Measurements from ENCODE around the gene GABPB1. TPM values are rescaled to one million over a fixed set of nuclear protein-coding genes. Genes with fewer than 3 reads are reported as not detected.
"Not testable (repeated sequence)": the region's sequence is repeated elsewhere in the genome, so short reads cannot be mapped to it uniquely, and the experiment has no call there.

The GABPB1 gene
- total RNA-seq (10 to 100 TPM in 4 of 5 donors, 1 to 10 TPM in 1; 4.1 to 94.6 (median 33.4) TPM), polyA plus RNA-seq (1 to 10 TPM; 5.8 to 7.5 (median 6.4) TPM)
- long read RNA-seq, donor 1, full-length matches to known transcripts = 1 of 1 reads
- long read RNA-seq, donor 1, partial matches to known transcripts = 0 of 1 reads
- long read RNA-seq, donor 1, other reads (novel, unspliced or antisense) = 0 of 1 reads
- long read RNA-seq, donor 2, full-length matches to known transcripts = 1 of 9 reads
- long read RNA-seq, donor 2, partial matches to known transcripts = 8 of 9 reads
- long read RNA-seq, donor 2, other reads (novel, unspliced or antisense) = 0 of 9 reads
- long read RNA-seq, donor 3, partial matches to known transcripts = 0 of 2 reads
- long read RNA-seq, donor 3, other reads (novel, unspliced or antisense) = 0 of 2 reads
- long read RNA-seq, donor 4 = 0 reads
- long read RNA-seq, donor 5, full-length matches to known transcripts = 2 of 2 reads
- long read RNA-seq, donor 5, partial matches to known transcripts = 0 of 2 reads
- long read RNA-seq, donor 5, other reads (novel, unspliced or antisense) = 0 of 2 reads
- long read RNA-seq, donor 6, full-length matches to known transcripts = 8 of 8 reads
- long read RNA-seq, donor 6, partial matches to known transcripts = 0 of 8 reads
- long read RNA-seq, donor 6, other reads (novel, unspliced or antisense) = 0 of 8 reads
- long read RNA-seq, donor 7, full-length matches to known transcripts = 6 of 6 reads
- long read RNA-seq, donor 7, partial matches to known transcripts = 0 of 6 reads
- long read RNA-seq, donor 7, other reads (novel, unspliced or antisense) = 0 of 6 reads
- long read RNA-seq, donor 8, partial matches to known transcripts = 0 of 1 reads
- long read RNA-seq, donor 8, other reads (novel, unspliced or antisense) = 0 of 1 reads
- long read RNA-seq, donor 9, full-length matches to known transcripts = 1 of 1 reads
- long read RNA-seq, donor 9, partial matches to known transcripts = 0 of 1 reads
- long read RNA-seq, donor 9, other reads (novel, unspliced or antisense) = 0 of 1 reads
- long read RNA-seq, donor 10 = 0 reads

GRCh38 chr15:50354838-50355618 is at the start of gene GABPB1:
TSS of gene GABPB1 (minus strand) at chr15:50355198. CDS start at chr15:50309798, 45,400 bp downstream.
- peaks cover 26 to 53% (median 48%) of the 10 kb centered on the region in 4 donors for H3K4me1 ChIP-seq
- TF ChIP-seq CTCF (IDR thresholded peaks at IDR 0.05) (peak in 1 of 7 experiments; percentile 5), EP300 (IDR thresholded peaks at IDR 0.05) (no peak), POLR2AphosphoS5 (IDR thresholded peaks at IDR 0.05) (peak; percentile 57 to 92 (median 77)), POLR2A (IDR thresholded peaks at IDR 0.05) (peak in 1 of 4 donors; percentile 8)
- H3K27ac ChIP-seq = peak within 1 kb of the TSS; percentile 97 to 100 (median 100)
- no peaks in the 10 kb centered on the region for H3K27me3 ChIP-seq
- H3K4me3 ChIP-seq = peak within 1 kb of the TSS; percentile 89 to 99 (median 98)
- H3K36me3 ChIP-seq = peaks cover 0 to 13% (median 10%) of the 10 kb centered on the region in 4 donors
- 0 to 1% (median 0%) methylated on average over 56 to 70 of the region's 70 CpGs for WGBS, 5 donors
- intact Hi-C loops (cut with DNase I; ENCODE audit: low total_unique reads) = no loop called here
- peak; percentile 86 to 97 for DNase-seq
- H3K9me3 ChIP-seq = no peaks in the 10 kb centered on the region

GRCh38 chr15:50391561-50391960 is 36.6 kb upstream of the GABPB1 start:
- H3K4me1 ChIP-seq; intact Hi-C loops (cut with DNase I; ENCODE audit: low total_unique reads); DNase-seq; H3K27ac ChIP-seq; H3K4me3 ChIP-seq; H3K27me3 ChIP-seq; H3K9me3 ChIP-seq; H3K36me3 ChIP-seq: not testable (repeated sequence)
- 80 to 94% (median 86%) methylated on average over 4 of the region's 4 CpGs for WGBS, 5 donors

- intact Hi-C loops (cut with DNase I; ENCODE audit: low total_unique reads) = no loop called here
- DNase-seq = peak in 1 of 2 donors; percentile 24
- Histone ChIP-seq H3K4me3 (no peak overlapping the region), H3K4me1 (no peaks in the 10 kb centered on the region), H3K9me3 (no peaks in the 10 kb centered on the region), H3K27me3 (no peaks in the 10 kb centered on the region), H3K36me3 (no peaks in the 10 kb centered on the region), H3K27ac (no peak overlapping the region)
- TF ChIP-seq CTCF (IDR thresholded peaks at IDR 0.05) = no peak
- TF ChIP-seq POLR2A (IDR thresholded peaks at IDR 0.05) = no peak
- TF ChIP-seq EP300 (IDR thresholded peaks at IDR 0.05) = no peak
- TF ChIP-seq POLR2AphosphoS5 (IDR thresholded peaks at IDR 0.05) = no peak
- 31 to 61% (median 46%) methylated on average over 4 of the region's 4 CpGs for WGBS, 5 donors
Measured at GRCh38 chr15:50390554-50391264, 35.7 kb upstream of the GABPB1 start.

GRCh38 chr15:50382408-50382807 is 27.4 kb upstream of the GABPB1 start:
- DNase-seq; H3K36me3 ChIP-seq; intact Hi-C loops (cut with DNase I; ENCODE audit: low total_unique reads); H3K9me3 ChIP-seq; H3K27ac ChIP-seq; H3K4me3 ChIP-seq; H3K4me1 ChIP-seq; H3K27me3 ChIP-seq: not testable (repeated sequence)
- WGBS, 5 donors = 73 to 85% (median 78%) methylated on average over 5 of the region's 5 CpGs

All from stomach (tissue), 19 donors.